WTC11 (cell line): ENCODE results near the gene TMEM80. TPM values are rescaled to one million over a fixed set of nuclear protein-coding genes. Genes with fewer than 3 reads are reported as not detected.
A peak's percentile ranks its signal among the peaks of the same experiment; 100 is the strongest.
"Not testable (repeated sequence)": the region's sequence is repeated elsewhere in the genome, so short reads cannot be mapped to it uniquely, and the experiment has no call there.

Experiments
- ATAC-seq: fragments of 200-7000 bp; cut with Tn5 transposase; 2 replicates; pipeline ENCODE4 v1.10.0; 2021; ENCODE audit warnings: mild to moderate bottlenecking, moderate library complexity
- CTCF ChIA-PET: fragments of 300-600 bp; sonication (Branson Sonifier 250); formaldehyde crosslinking; loops from one replicate; lab custom pipeline; 2021; ENCODE audit warnings: antibody characterized with exemption; lab: Charles Lee
- POLR2A ChIA-PET: fragments of 350-600 bp; sonication (Branson Sonifier 250); formaldehyde crosslinking; loops from one replicate; lab custom pipeline; 2021; ENCODE audit warnings: antibody characterized with exemption; lab: Charles Lee
- DNase-seq: peaks from one replicate; pipeline ENCODE4 v3.0.0; 2021; ENCODE audit warnings: low spot score
- H3K27ac Mint-ChIP-seq: 2 replicates; pipeline ENCODE4 v1.8.0; 2021; ENCODE audit warnings: mixed read lengths
- H3K27me3 Mint-ChIP-seq: 2 replicates; pipeline ENCODE4 v1.8.0; 2021; ENCODE audit warnings: low read depth, mild to moderate bottlenecking, moderate library complexity, mixed read lengths
- H3K36me3 Mint-ChIP-seq: 2 replicates; pipeline ENCODE4 v1.8.0; 2021; ENCODE audit warnings: mixed read lengths
- H3K4me1 Mint-ChIP-seq: 2 replicates; pipeline ENCODE4 v1.8.0; 2022; ENCODE audit warnings: mixed read lengths
- H3K4me3 Mint-ChIP-seq: 2 replicates; pipeline ENCODE4 v1.8.0; 2021; ENCODE audit warnings: mild to moderate bottlenecking, moderate library complexity, mixed read lengths
- H3K9me3 Mint-ChIP-seq: 2 replicates; pipeline ENCODE4 v1.8.0; 2021; ENCODE audit warnings: mixed read lengths
- AFF4 ChIP-seq: sonication (generic); formaldehyde crosslinking; IDR thresholded peaks from 2 replicates; pipeline ENCODE4 v1.8.1; 2023; ENCODE audit warnings: mild to moderate bottlenecking, missing genetic modification reagents, borderline replicate concordance
- AR ChIP-seq: fragments of 250-450 bp; sonication (Bioruptor Pico); IDR thresholded peaks from 2 replicates; pipeline ENCODE4 v1.9.0; 2021; ENCODE audit warnings: mild to moderate bottlenecking
- ATF1 ChIP-seq: sonication (generic); formaldehyde crosslinking; IDR thresholded peaks from 2 replicates; pipeline ENCODE4 v1.8.1; 2023; ENCODE audit warnings: mild to moderate bottlenecking, moderate library complexity, missing genetic modification reagents
- CREM ChIP-seq: sonication (generic); formaldehyde crosslinking; IDR thresholded peaks from 2 replicates; pipeline ENCODE4 v1.8.1; 2022; ENCODE audit warnings: mild to moderate bottlenecking, missing genetic modification reagents, moderate library complexity
- ESRRA ChIP-seq: sonication (generic); formaldehyde crosslinking; IDR thresholded peaks from 2 replicates; pipeline ENCODE4 v1.8.1; 2022; ENCODE audit warnings: mild to moderate bottlenecking, missing genetic modification reagents, borderline replicate concordance
- MXD4 ChIP-seq: fragments of 250-450 bp; sonication (Bioruptor Pico); IDR thresholded peaks from 2 replicates; pipeline ENCODE4 v1.8.0; 2021; ENCODE audit warnings: mild to moderate bottlenecking, moderate library complexity, borderline replicate concordance
- PRRX2 ChIP-seq: fragments of 250-450 bp; sonication (Bioruptor Pico); IDR thresholded peaks from 2 replicates; pipeline ENCODE4 v1.8.0; 2021; ENCODE audit warnings: mild to moderate bottlenecking
- TEAD4 ChIP-seq: sonication (generic); formaldehyde crosslinking; IDR thresholded peaks from 2 replicates; pipeline ENCODE4 v1.8.0; 2022; ENCODE audit warnings: mild to moderate bottlenecking, missing genetic modification reagents
- ZNF121 ChIP-seq: sonication (generic); formaldehyde crosslinking; IDR thresholded peaks from 2 replicates; pipeline ENCODE4 v1.8.0; 2023; ENCODE audit warnings: missing genetic modification reagents
- ZNF219 ChIP-seq: sonication (generic); formaldehyde crosslinking; IDR thresholded peaks from 2 replicates; pipeline ENCODE4 v1.8.0; 2023; ENCODE audit warnings: missing genetic modification reagents, mild to moderate bottlenecking, borderline replicate concordance
- ZNF396 ChIP-seq: fragments of 250-450 bp; sonication (Bioruptor Pico); IDR thresholded peaks from 2 replicates; pipeline ENCODE4 v1.8.0; 2021; ENCODE audit warnings: mild to moderate bottlenecking, moderate library complexity, borderline replicate concordance
- ZNF423 ChIP-seq: fragments of 250-450 bp; sonication (Bioruptor Pico); IDR thresholded peaks from 2 replicates; pipeline ENCODE4 v2.1.2; 2022; ENCODE audit warnings: mild to moderate bottlenecking, moderate library complexity
- ZNF425 ChIP-seq: fragments of 250-450 bp; sonication (Bioruptor Pico); conservative IDR thresholded peaks from 2 replicates; pipeline ENCODE4 v1.9.0; 2021; ENCODE audit warnings: mild to moderate bottlenecking
- total RNA-seq: library from RNA; stranded (reverse); gene quantifications from 3 replicates; pipeline ENCODE4 v1.2.3, GENCODE V29; 2021
- TF ChIP-seq, protein P1 (sequence below): sonication (generic); formaldehyde crosslinking; IDR thresholded peaks from 2 replicates; pipeline ENCODE4 v1.8.1; 2023; ENCODE audit warnings: mild to moderate bottlenecking, moderate library complexity, missing genetic modification reagents
- TF ChIP-seq, protein P2 (sequence below): sonication (generic); formaldehyde crosslinking; IDR thresholded peaks from 2 replicates; pipeline ENCODE4 v1.8.1; 2022; ENCODE audit warnings: mild to moderate bottlenecking, moderate library complexity, missing genetic modification reagents

The TMEM80 gene
- total RNA-seq, 1 experiment from 2014 or later, result 23.4 TPM

DNA sequence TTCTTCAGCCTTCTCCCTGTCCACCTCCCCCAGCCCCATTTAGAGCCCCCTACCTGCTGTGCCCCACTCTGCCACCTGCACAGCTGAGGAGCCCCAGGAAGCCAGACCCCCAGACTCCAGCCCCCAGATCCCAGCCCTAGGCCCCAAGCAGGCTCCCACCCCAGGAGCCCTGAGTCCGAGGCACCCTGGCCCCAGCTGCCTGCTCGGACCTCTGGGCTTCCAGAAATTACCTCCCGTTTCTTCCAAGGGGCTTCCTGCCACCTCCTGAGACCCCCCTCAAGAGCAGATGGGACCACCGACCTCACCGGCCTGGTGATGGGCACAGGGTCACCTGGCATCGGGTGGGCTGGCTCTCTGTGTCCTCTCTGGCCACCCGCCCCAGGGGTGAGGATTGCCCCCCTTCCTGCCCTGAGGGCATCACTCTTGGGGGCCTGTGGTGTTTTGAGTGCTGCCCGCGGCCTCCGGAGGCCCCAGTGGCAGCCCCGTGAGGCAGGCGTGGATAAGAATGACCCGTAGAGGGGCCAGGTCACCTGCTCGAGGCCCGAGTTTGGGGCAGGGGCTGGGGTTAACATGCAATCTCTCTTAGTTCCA is 33.4 kb downstream of the TMEM80 start (continued):
- TF ChIP-seq PRRX2 (CRISPR knock-in tag), result no peak
- TF ChIP-seq ZNF396, result no peak

- H3K27ac Mint-ChIP-seq, result 0 out of 2 replicates have a peak overlapping the region, but pooled peaks have one; percentile 32
- CTCF ChIA-PET, result interaction anchor here (2.0 to 6.6 kb wide), 2 partner anchors 26 to 35 kb away, joined by 6 to 94 read pairs; no protein-coding TSS in a partner anchor
- H3K27me3 Mint-ChIP-seq, result peaks cover 8% of the 10 kb centered on the region
- H3K9me3 Mint-ChIP-seq, result no peaks in the 10 kb centered on the region
- TF ChIP-seq MXD4, result no peak
- TF ChIP-seq ZNF423 (CRISPR knock-in tag), result no peak
- no peak for TF ChIP-seq ZNF121 (CRISPR knock-in tag)
- no peak for TF ChIP-seq ESRRA
- H3K36me3 Mint-ChIP-seq, result peaks cover 3% of the 10 kb centered on the region; the same call in 1 of the 2 replicates
- no peak overlapping the region for H3K4me3 Mint-ChIP-seq
- POLR2A ChIA-PET, result no interaction called here
- ATAC-seq, result no peak
- no peak for DNase-seq
- H3K4me1 Mint-ChIP-seq, result peaks cover 6% of the 10 kb centered on the region
Observed at GRCh38 chr11:729492-730074, 34.0 kb downstream of the TMEM80 start.

GRCh38 chr11:733072-733471 is 37.5 kb downstream of the TMEM80 start:
- 0 out of 2 replicates have a peak, but pooled peaks cover 8% of the 10 kb centered on the region for H3K4me1 Mint-ChIP-seq
- H3K36me3 Mint-ChIP-seq, result peaks cover 7% of the 10 kb centered on the region
- no peak overlapping the region for H3K27ac Mint-ChIP-seq
- ChIA-PET CTCF (interaction anchor here (0.8 to 1.0 kb wide), 3 partner anchors 10 to 71 kb away, joined by 3 read pairs; no protein-coding TSS in a partner anchor), POLR2A (interaction anchor here (0.6 to 0.8 kb wide), 2 partner anchors 15 to 318 kb away, joined by 3 read pairs; partner anchors contain the start of gene TALDO1)
- peaks cover 4% of the 10 kb centered on the region; the same call in 1 of the 2 replicates for H3K9me3 Mint-ChIP-seq
- ATAC-seq, result no peak
- no peak for DNase-seq
- no peak for TF ChIP-seq ESRRA
- TF ChIP-seq, protein P1, sequence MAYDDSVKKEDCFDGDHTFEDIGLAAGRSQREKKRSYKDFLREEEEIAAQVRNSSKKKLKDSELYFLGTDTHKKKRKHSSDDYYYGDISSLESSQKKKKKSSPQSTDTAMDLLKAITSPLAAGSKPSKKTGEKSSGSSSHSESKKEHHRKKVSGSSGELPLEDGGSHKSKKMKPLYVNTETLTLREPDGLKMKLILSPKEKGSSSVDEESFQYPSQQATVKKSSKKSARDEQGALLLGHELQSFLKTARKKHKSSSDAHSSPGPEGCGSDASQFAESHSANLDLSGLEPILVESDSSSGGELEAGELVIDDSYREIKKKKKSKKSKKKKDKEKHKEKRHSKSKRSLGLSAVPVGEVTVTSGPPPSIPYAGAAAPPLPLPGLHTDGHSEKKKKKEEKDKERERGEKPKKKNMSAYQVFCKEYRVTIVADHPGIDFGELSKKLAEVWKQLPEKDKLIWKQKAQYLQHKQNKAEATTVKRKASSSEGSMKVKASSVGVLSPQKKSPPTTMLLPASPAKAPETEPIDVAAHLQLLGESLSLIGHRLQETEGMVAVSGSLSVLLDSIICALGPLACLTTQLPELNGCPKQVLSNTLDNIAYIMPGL (CRISPR knock-in tag), result no peak
- TF ChIP-seq TEAD4, result no peak
- TF ChIP-seq, protein P2, sequence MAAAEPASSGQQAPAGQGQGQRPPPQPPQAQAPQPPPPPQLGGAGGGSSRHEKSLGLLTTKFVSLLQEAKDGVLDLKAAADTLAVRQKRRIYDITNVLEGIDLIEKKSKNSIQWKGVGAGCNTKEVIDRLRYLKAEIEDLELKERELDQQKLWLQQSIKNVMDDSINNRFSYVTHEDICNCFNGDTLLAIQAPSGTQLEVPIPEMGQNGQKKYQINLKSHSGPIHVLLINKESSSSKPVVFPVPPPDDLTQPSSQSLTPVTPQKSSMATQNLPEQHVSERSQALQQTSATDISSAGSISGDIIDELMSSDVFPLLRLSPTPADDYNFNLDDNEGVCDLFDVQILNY (CRISPR knock-in tag), result no peak
- no peak for TF ChIP-seq ATF1 (CRISPR knock-in tag)
- no peak for TF ChIP-seq AFF4
- no peak for TF ChIP-seq ZNF219 (CRISPR knock-in tag)
- TF ChIP-seq ZNF425 (CRISPR knock-in tag), result no peak
- no peak for TF ChIP-seq AR (CRISPR knock-in tag)
- no peak for TF ChIP-seq CREM
- H3K4me3 Mint-ChIP-seq, result no peak overlapping the region
- H3K27me3 Mint-ChIP-seq, result 0 out of 2 replicates have a peak, but pooled peaks cover 4% of the 10 kb centered on the region

GRCh38 chr11:734541-734940 is 38.9 kb downstream of the TMEM80 start:
- DNase-seq, ATAC-seq, H3K36me3 Mint-ChIP-seq, H3K9me3 Mint-ChIP-seq, H3K4me1 Mint-ChIP-seq, H3K27me3 Mint-ChIP-seq, CTCF ChIA-PET, H3K4me3 Mint-ChIP-seq, H3K27ac Mint-ChIP-seq, POLR2A ChIA-PET: not testable (repeated sequence)
